ENCODE data around the gene PTCH2. TPM values are rescaled to one million over a fixed set of nuclear protein-coding genes. Genes with fewer than 3 reads are reported as not detected.

PTCH2 gene
- total and polyA plus RNA-seq, 5 donors from 2014 or later, result 0.05 to 0.94 (median 0.13) TPM; not detected in 2

GRCh38 chr1:44777969-44778635, 65.0 kb downstream of the PTCH2 start:
- Mint-ChIP-seq H3K36me3 (peaks cover 44% of the 10 kb centered on the region), H3K27me3 (no peaks in the 10 kb centered on the region), H3K4me1 (peaks cover 0 to 50% (median 29%) of the 10 kb centered on the region in 4 donors), H3K27ac (peak overlapping the region; percentile 86 to 99 (median 91)), H3K9me3 (no peaks in the 10 kb centered on the region), H3K4me3 (peak overlapping the region; percentile 23 to 91 (median 56))
- H3K27me3 ChIP-seq (ENCODE audit: control insufficient read depth, insufficient read depth, low read length), result no peaks in the 10 kb centered on the region
- H3K36me3 ChIP-seq (ENCODE audit: control insufficient read depth, insufficient read depth, low read length), result peaks cover 43% of the 10 kb centered on the region
- no peak for DNase-seq
- H3K9me3 ChIP-seq (ENCODE audit: control insufficient read depth in 2 of 2, low read length in 2 of 2), result no peaks in the 10 kb centered on the region
- peaks cover 30% of the 10 kb centered on the region for H3K4me1 ChIP-seq (ENCODE audit: control insufficient read depth, insufficient read depth, low read length, poor library complexity, severe bottlenecking)
- no peak for ATAC-seq (ENCODE audit: low read depth in 2 of 2)
- H3K4me3 ChIP-seq (ENCODE audit: low read depth, low read length), result no peak overlapping the region
- peak overlapping the region; percentile 89 for H3K27ac ChIP-seq (ENCODE audit: insufficient read depth, low read length, poor library complexity, severe bottlenecking)

GRCh38 chr1:44777547-44777946, 65.5 kb downstream of the PTCH2 start:
- H3K27me3 ChIP-seq (ENCODE audit: control insufficient read depth, insufficient read depth, low read length), result no peaks in the 10 kb centered on the region
- no peak overlapping the region for H3K4me3 ChIP-seq (ENCODE audit: low read depth, low read length)
- H3K9me3 Mint-ChIP-seq, result no peaks in the 10 kb centered on the region
- H3K27me3 Mint-ChIP-seq, result no peaks in the 10 kb centered on the region
- H3K4me1 ChIP-seq (ENCODE audit: control insufficient read depth, insufficient read depth, low read length, poor library complexity, severe bottlenecking), result peaks cover 30% of the 10 kb centered on the region
- peaks cover 5 to 48% (median 28%) of the 10 kb centered on the region in 4 donors for H3K4me1 Mint-ChIP-seq
- H3K36me3 Mint-ChIP-seq, result peaks cover 44% of the 10 kb centered on the region
- H3K27ac ChIP-seq (ENCODE audit: insufficient read depth, low read length, poor library complexity, severe bottlenecking), result peak overlapping the region; percentile 89
- ATAC-seq (ENCODE audit: low read depth in 2 of 2) (no peak), DNase-seq (no peak)
- H3K9me3 ChIP-seq (ENCODE audit: control insufficient read depth in 2 of 2, low read length in 2 of 2), result no peaks in the 10 kb centered on the region
- H3K4me3 Mint-ChIP-seq, result peak overlapping the region; percentile 88 to 96 (median 92)
- H3K36me3 ChIP-seq (ENCODE audit: control insufficient read depth, insufficient read depth, low read length), result peaks cover 43% of the 10 kb centered on the region
- peak overlapping the region; percentile 86 to 99 (median 91) for H3K27ac Mint-ChIP-seq

GRCh38 chr1:44776730-44777068, 66.4 kb downstream of the PTCH2 start:
- ATAC-seq (ENCODE audit: low read depth in 2 of 2), result no peak
- H3K27me3 ChIP-seq (ENCODE audit: control insufficient read depth, insufficient read depth, low read length), result no peaks in the 10 kb centered on the region
- Mint-ChIP-seq H3K27ac (peak overlapping the region; percentile 91 to 99 (median 98)), H3K9me3 (no peaks in the 10 kb centered on the region), H3K4me1 (peaks cover 6 to 48% (median 28%) of the 10 kb centered on the region in 4 donors), H3K27me3 (no peaks in the 10 kb centered on the region), H3K4me3 (peak overlapping the region; percentile 88 to 96 (median 94)), H3K36me3 (peaks cover 43% of the 10 kb centered on the region)
- H3K9me3 ChIP-seq (ENCODE audit: control insufficient read depth in 2 of 2, low read length in 2 of 2), result no peaks in the 10 kb centered on the region
- DNase-seq, result no peak
- peaks cover 43% of the 10 kb centered on the region for H3K36me3 ChIP-seq (ENCODE audit: control insufficient read depth, insufficient read depth, low read length)
- H3K4me3 ChIP-seq (ENCODE audit: low read depth, low read length), result peak overlapping the region; percentile 76
- H3K27ac ChIP-seq (ENCODE audit: insufficient read depth, low read length, poor library complexity, severe bottlenecking), result peak overlapping the region; percentile 89
- H3K4me1 ChIP-seq (ENCODE audit: control insufficient read depth, insufficient read depth, low read length, poor library complexity, severe bottlenecking), result peaks cover 30% of the 10 kb centered on the region

GRCh38 chr1:44775930-44776729, 66.9 kb downstream of the PTCH2 start:
- Mint-ChIP-seq H3K27me3 (no peaks in the 10 kb centered on the region), H3K36me3 (peaks cover 38% of the 10 kb centered on the region), H3K4me3 (peak overlapping the region; percentile 88 to 96 (median 94)), H3K27ac (peak overlapping the region; percentile 91 to 99 (median 98)), H3K9me3 (no peaks in the 10 kb centered on the region), H3K4me1 (peaks cover 6 to 47% (median 27%) of the 10 kb centered on the region in 4 donors)
- Histone ChIP-seq H3K4me3 (ENCODE audit: low read depth, low read length) (peak overlapping the region; percentile 76), H3K27ac (ENCODE audit: insufficient read depth, low read length, poor library complexity, severe bottlenecking) (peak overlapping the region; percentile 89), H3K4me1 (ENCODE audit: control insufficient read depth, insufficient read depth, low read length, poor library complexity, severe bottlenecking) (peaks cover 30% of the 10 kb centered on the region), H3K27me3 (ENCODE audit: control insufficient read depth, insufficient read depth, low read length) (no peaks in the 10 kb centered on the region), H3K9me3 (ENCODE audit: control insufficient read depth in 2 of 2, low read length in 2 of 2) (no peaks in the 10 kb centered on the region), H3K36me3 (ENCODE audit: control insufficient read depth, insufficient read depth, low read length) (peaks cover 37% of the 10 kb centered on the region)
- ATAC-seq (ENCODE audit: low read depth in 2 of 2) (peak; percentile 13 to 22), DNase-seq (peak in 1 of 3 donors; percentile 41)

GRCh38 chr1:44775078-44775929, 67.7 kb downstream of the PTCH2 start, which contains the start of gene RPS8:
Gene RPS8 (plus strand): TSS chr1:44775540. CDS start chr1:44775597, 57 bp downstream.
- Mint-ChIP-seq H3K9me3 (no peaks in the 10 kb centered on the region), H3K4me3 (peak within 1 kb of the TSS; percentile 88 to 96 (median 94)), H3K36me3 (peaks cover 29% of the 10 kb centered on the region), H3K4me1 (peaks cover 6 to 42% (median 27%) of the 10 kb centered on the region in 4 donors), H3K27me3 (no peaks in the 10 kb centered on the region), H3K27ac (peak within 1 kb of the TSS; percentile 91 to 100 (median 99))
- ATAC-seq (ENCODE audit: low read depth in 2 of 2) (peak; percentile 78 to 84), DNase-seq (peak; percentile 81 to 96 (median 91))
- H3K4me1 ChIP-seq (ENCODE audit: control insufficient read depth, insufficient read depth, low read length, poor library complexity, severe bottlenecking), result peaks cover 30% of the 10 kb centered on the region
- no peaks in the 10 kb centered on the region for H3K27me3 ChIP-seq (ENCODE audit: control insufficient read depth, insufficient read depth, low read length)
- peak within 1 kb of the TSS; percentile 89 for H3K27ac ChIP-seq (ENCODE audit: insufficient read depth, low read length, poor library complexity, severe bottlenecking)
- no peaks in the 10 kb centered on the region for H3K9me3 ChIP-seq (ENCODE audit: control insufficient read depth in 2 of 2, low read length in 2 of 2)
- peak within 1 kb of the TSS; percentile 96 for H3K4me3 ChIP-seq (ENCODE audit: low read depth, low read length)
- peaks cover 30% of the 10 kb centered on the region for H3K36me3 ChIP-seq (ENCODE audit: control insufficient read depth, insufficient read depth, low read length)

Other genes starting within 250 kb of the PTCH2 start
- gene TMEM53, start 168.8 kb downstream of the PTCH2 start, total RNA-seq, result 2.7 TPM
- 1 to 10 TPM; 4.2 to 6.8 (median 6.2) TPM for gene TMEM53, start 168.8 kb downstream of the PTCH2 start, polyA plus RNA-seq
- gene ARMH1, start 168.5 kb downstream of the PTCH2 start, total RNA-seq, result 24.8 TPM
- 1 to 10 TPM; 3.0 to 5.7 (median 4.3) TPM for gene ARMH1, start 168.5 kb downstream of the PTCH2 start, polyA plus RNA-seq
- gene RNU5D-1, start 112.1 kb downstream of the PTCH2 start, total RNA-seq, result not detected
- not detected for gene RNU5D-1, start 112.1 kb downstream of the PTCH2 start, polyA plus RNA-seq
- 1.5 TPM for gene KIF2C, start 103.4 kb downstream of the PTCH2 start, total RNA-seq
- gene KIF2C, start 103.4 kb downstream of the PTCH2 start, polyA plus RNA-seq, result 1 to 10 TPM; 1.1 to 3.9 (median 3.3) TPM
- 1,739 TPM for gene RPS8, start 67.7 kb downstream of the PTCH2 start, total RNA-seq
- 1,000 to 10,000 TPM in 2 of 4 donors, 100 to 1,000 TPM in 2; 805 to 1,312 (median 1,070) TPM for gene RPS8, start 67.7 kb downstream of the PTCH2 start, polyA plus RNA-seq
- gene BEST4, start 55.1 kb downstream of the PTCH2 start, total RNA-seq, result 0.57 TPM
- under 1 TPM in 3 of 4 donors, not detected in 1; 0.20 to 0.88 (median 0.78) TPM for gene BEST4, start 55.1 kb downstream of the PTCH2 start, polyA plus RNA-seq
- 539 TPM for gene PLK3, start 42.9 kb downstream of the PTCH2 start, total RNA-seq
- gene PLK3, start 42.9 kb downstream of the PTCH2 start, polyA plus RNA-seq, result 10 to 100 TPM; 28.2 to 48.9 (median 43.8) TPM
- gene DYNLT4, start 35.9 kb downstream of the PTCH2 start, total RNA-seq, result 3.6 TPM
- 1 to 10 TPM in 2 of 4 donors, under 1 TPM in 1, not detected in 1; 0.71 to 2.6 (median 2.1) TPM for gene DYNLT4, start 35.9 kb downstream of the PTCH2 start, polyA plus RNA-seq
- 45.4 TPM for gene BTBD19, start 34.7 kb downstream of the PTCH2 start, total RNA-seq
- under 1 TPM in 2 of 4 donors, not detected in 2; 0.31 to 0.87 TPM for gene BTBD19, start 34.7 kb downstream of the PTCH2 start, polyA plus RNA-seq
- gene EIF2B3, start 143.3 kb upstream of the PTCH2 start, total RNA-seq, result 11.8 TPM
- 10 to 100 TPM; 13.5 to 20.3 (median 16.2) TPM for gene EIF2B3, start 143.3 kb upstream of the PTCH2 start, polyA plus RNA-seq
- 58.4 TPM for gene HECTD3, start 168.1 kb upstream of the PTCH2 start, total RNA-seq
- gene HECTD3, start 168.1 kb upstream of the PTCH2 start, polyA plus RNA-seq, result 10 to 100 TPM; 24.2 to 31.0 (median 27.5) TPM
- 49.5 TPM for gene UROD, start 169.0 kb upstream of the PTCH2 start, total RNA-seq
- gene UROD, start 169.0 kb upstream of the PTCH2 start, polyA plus RNA-seq, result 10 to 100 TPM; 72.7 to 93.6 (median 82.5) TPM

Measured in CD4-positive, CD25-positive, alpha-beta regulatory T cell (primary cell).